DLD1 (cell line): ENCODE results near the gene ATP2B1.

Experiments used
- in situ Hi-C: cut with HindIII; loops from 2 replicates; pipeline ENCODE4 v1.10.0; 2017; ENCODE audit warnings: low sequenced_read_pairs

ATP2B1 gene

GRCh38 chr12:89694542-89694941 lies 14.1 kb downstream of the ATP2B1 start:
- in situ Hi-C loops, result no loop called here

DNA sequence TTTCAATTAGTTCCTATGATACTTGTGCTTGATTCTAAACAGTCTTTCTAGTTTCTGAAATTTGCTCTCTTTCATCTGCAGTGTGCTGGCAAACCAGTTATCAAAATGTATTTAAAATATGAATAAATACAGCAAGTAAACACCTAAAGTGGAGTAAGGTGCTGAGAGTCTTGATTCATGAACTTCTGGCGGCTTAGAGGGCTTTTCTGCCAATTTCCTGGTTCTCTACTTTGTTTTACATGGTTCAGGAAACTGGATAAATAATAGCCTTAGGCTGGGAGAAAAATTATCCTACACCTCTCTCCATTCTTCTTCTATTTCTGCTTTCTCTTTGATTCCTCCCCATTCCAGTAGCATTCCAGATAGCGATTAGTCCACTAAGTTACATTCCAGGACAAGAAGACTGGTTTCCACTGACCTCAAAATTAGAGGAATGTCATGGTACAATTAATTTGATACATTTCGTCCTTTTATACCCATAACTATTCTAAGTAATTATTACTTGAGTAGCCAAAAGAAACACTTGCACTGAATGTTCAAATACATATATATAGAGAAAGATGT lies 14.9 kb downstream of the ATP2B1 start:
- in situ Hi-C loops, result no loop called here

DNA sequence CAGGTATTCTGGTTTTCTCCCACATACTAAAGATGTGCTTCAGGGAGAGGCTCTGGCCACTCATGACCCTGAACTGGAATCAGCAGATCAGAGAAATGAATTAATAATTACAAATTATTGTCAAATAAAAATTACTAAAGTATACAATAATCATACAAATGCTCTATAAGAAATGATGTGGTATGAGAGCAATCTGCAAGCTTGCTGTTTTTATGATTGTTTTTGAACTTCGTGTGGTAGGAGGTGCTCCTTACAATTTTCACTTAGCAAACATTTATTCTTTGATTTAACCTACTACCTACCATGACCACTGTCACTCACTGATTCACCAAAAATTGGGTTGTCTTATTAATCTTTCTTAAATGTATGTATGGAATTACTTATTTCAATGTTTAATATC lies 16.2 kb downstream of the ATP2B1 start:
- in situ Hi-C loops, result no loop called here

- in situ Hi-C loops, result no loop called here
Measured at GRCh38 chr12:89691659-89692058, 17.0 kb downstream of the ATP2B1 start.

DNA sequence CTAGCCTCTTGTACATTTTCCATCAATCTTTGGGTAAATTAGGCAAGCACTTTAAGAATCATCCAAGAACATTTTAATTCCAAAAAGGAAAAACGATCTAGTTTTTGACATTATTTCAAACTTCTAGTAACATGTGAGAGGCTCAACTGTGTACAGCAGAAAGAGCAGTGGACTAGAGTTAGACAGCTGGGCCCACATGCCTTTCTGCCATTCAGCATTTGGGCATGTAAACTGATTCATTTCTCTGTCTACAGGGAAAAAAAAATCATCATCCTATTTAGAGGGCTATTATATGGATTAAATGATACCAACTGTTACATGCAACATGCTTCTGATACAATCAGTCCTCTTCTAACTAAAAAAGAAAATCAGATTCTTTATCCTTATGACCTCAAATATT lies 17.7 kb downstream of the ATP2B1 start:
- in situ Hi-C loops, result no loop called here

- in situ Hi-C loops, result no loop called here
Measured at GRCh38 chr12:89689306-89689705, 19.3 kb downstream of the ATP2B1 start.

DNA sequence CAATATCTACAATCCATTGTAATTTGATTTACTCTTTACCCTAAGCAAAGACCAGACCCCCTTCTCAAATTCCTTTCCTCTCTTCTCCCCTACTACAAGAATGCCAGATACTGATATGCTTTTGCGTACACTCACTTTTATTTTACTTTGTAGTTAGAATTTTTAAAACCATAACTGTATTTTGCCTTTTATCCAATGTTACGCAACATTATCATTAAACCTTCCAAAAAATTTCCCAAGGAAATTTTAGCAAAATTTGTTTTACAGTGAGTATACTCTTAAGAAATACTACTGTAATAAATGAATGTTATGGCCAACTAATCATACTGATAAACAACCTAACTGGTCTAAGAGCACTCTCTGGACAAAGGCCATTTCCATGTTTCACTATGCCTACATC lies 22.3 kb downstream of the ATP2B1 start:
- in situ Hi-C loops, result no loop called here

- in situ Hi-C loops, result no loop called here
Measured at GRCh38 chr12:89685363-89685972, 23.2 kb downstream of the ATP2B1 start.

GRCh38 chr12:89684136-89684535 lies 24.5 kb downstream of the ATP2B1 start:
- in situ Hi-C loops, result no loop called here

DNA sequence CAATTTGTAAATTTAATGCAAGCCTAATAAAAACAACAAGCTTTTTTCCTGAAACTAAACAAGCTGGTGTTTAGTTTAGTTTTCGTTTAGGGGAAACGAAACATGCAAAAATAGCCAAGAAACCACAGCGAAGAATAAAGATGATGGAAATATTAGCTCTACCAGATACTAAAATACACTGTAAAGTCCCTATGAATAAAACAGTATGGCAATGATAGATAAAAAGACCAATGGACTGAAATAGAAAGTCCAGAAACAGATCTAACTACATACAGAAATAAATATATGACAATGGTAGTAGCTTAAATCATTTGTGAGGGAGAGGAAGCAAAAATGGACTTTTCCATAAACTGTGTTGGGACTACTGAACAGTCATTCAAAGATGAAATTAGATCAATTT lies 26.4 kb downstream of the ATP2B1 start:
- in situ Hi-C loops, result no loop called here

DNA sequence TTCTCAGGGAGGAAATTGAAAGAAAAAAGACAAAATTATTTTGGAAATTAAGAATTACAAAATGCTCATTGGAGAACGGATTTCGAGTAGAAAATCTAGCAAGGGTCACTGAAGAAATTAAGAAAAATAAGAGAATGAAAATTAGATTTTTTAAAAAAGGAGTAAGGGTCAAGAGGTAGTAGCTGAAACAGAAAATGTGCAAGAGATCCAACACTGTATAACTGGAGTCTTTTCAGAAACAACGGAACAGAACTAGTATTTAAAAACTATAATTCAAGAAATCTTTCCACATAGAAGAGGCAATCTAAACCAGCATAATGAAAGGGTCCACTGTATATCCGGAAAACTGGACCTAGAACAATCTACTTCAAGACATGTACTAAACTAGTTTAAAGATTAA lies 28.2 kb downstream of the ATP2B1 start:
- in situ Hi-C loops, result no loop called here

DNA sequence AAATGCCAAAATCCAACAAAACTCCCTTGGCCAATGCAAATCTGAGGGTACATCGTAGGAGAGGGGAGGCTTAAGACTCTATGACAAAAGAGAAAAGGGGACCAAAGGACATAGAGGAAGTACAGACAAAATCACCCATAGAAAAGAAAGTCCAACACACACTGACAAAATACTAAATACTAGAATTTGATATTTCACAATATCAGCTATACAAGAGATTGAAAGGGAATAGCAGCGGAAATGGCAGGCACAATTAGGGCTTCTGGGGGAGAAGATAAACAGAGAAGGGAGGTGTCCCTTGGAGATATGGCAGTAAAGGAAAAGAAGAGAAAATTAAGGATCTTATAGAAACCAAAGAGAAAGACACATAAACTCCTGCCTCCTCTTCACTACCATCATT lies 29.0 kb downstream of the ATP2B1 start:
- in situ Hi-C loops, result no loop called here

GRCh38 chr12:89678225-89678624 lies 30.4 kb downstream of the ATP2B1 start:
- in situ Hi-C loops, result no loop called here

DNA sequence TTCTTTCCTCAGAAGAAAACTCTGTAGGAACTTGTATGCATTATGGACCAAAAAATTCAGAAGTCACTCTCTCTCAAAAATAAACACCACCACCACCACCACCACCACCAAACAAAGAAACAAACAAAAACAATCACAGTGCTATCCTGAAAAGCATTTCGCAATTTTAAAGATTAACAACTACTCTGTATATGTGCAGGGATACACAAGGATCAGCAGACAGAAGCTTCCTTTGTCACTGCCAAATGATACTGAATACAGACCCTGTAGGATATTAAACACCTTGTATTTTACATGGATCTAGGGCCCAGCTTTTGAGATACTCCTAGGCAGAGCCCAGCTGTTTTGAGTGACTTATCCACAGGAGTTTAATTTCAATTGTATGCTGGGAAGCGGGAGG lies 31.7 kb downstream of the ATP2B1 start:
- in situ Hi-C loops, result no loop called here

- in situ Hi-C loops, result no loop called here
Measured at GRCh38 chr12:89674326-89674942, 34.2 kb downstream of the ATP2B1 start.

DNA sequence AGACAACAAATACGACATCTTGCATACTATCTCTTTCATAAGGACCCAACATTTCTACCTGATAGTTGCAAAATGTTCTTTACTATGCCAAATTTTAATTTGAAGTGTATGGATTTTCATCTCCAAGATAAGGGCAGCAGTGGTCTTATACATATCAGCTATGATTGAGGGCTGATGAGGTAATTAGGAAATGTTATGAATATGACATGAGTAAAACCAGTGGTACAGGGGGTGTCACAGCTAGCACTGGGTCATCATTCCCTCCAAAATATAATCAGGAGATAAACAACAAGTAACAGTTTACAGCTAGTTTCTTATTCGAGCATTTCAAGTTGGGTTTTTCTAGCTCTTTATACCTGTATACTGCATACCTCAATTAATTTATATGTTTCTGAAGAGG lies 35.0 kb downstream of the ATP2B1 start:
- in situ Hi-C loops, result no loop called here

GRCh38 chr12:89672589-89672979 lies 36.1 kb downstream of the ATP2B1 start:
- in situ Hi-C loops, result no loop called here

GRCh38 chr12:89671469-89671868 lies 37.2 kb downstream of the ATP2B1 start:
- in situ Hi-C loops, result no loop called here

GRCh38 chr12:89669197-89669596 lies 39.4 kb downstream of the ATP2B1 start:
- in situ Hi-C loops, result no loop called here

GRCh38 chr12:89665556-89665955 lies 43.1 kb downstream of the ATP2B1 start:
- in situ Hi-C loops, result no loop called here

GRCh38 chr12:89664441-89664840 lies 44.2 kb downstream of the ATP2B1 start:
- in situ Hi-C loops, result no loop called here

- in situ Hi-C loops, result no loop called here
Measured at GRCh38 chr12:89663577-89664357, 44.9 kb downstream of the ATP2B1 start.
